Small intestine (tissue), 7 donors: ENCODE data around the gene MAPRE2. TPM values are rescaled to one million over a fixed set of nuclear protein-coding genes. Genes with fewer than 3 reads are reported as not detected.

Experiments
- DNase-seq, 2 donors: peaks; one replicate each; pipeline versions ENCODE4 v3.0.0 to v3.0.0-alpha.2; 2013
- FAIRE-seq: peaks from 2 replicates; lab custom pipeline; 2012; peaks lifted over from hg19 to GRCh38; lab: Jason Lieb, UNC
- H3K27ac ChIP-seq, 3 donors: one replicate each; pipeline ENCODE4 v1.5.1; 2013; ENCODE audit warnings: low read length in 2 of 3, mild to moderate bottlenecking in 2 of 3, control low read depth in 1 of 3, inconsistent platforms in 1 of 3, low read depth in 1 of 3, moderate library complexity in 1 of 3
- H3K27me3 ChIP-seq, 3 donors: one replicate each; pipeline ENCODE4 v1.6.1; 2013; ENCODE audit warnings: low read length in 3 of 3, inconsistent platforms in 1 of 3; ENCODE audit not compliant: control insufficient read depth in 3 of 3, insufficient read depth in 3 of 3
- H3K36me3 ChIP-seq, 3 donors: one replicate each; pipeline ENCODE4 v1.6.1; 2013; ENCODE audit warnings: low read length in 3 of 3, inconsistent platforms in 1 of 3, low read depth in 1 of 3, mild to moderate bottlenecking in 1 of 3, moderate library complexity in 1 of 3; ENCODE audit not compliant: control insufficient read depth in 3 of 3, insufficient read depth in 2 of 3
- H3K4me1 ChIP-seq, 3 donors: one replicate each; pipeline ENCODE4 v1.6.1; 2013; ENCODE audit warnings: low read length in 2 of 3, inconsistent platforms in 1 of 3, low read depth in 1 of 3, mild to moderate bottlenecking in 1 of 3, moderate library complexity in 1 of 3; ENCODE audit not compliant: control insufficient read depth in 3 of 3, insufficient read depth in 2 of 3
- H3K4me3 ChIP-seq, 3 donors: one replicate each; pipeline ENCODE4 v1.5.1; 2013; ENCODE audit warnings: low read length in 3 of 3, control low read depth in 1 of 3, inconsistent platforms in 1 of 3, low read depth in 1 of 3, mild to moderate bottlenecking in 1 of 3, moderate library complexity in 1 of 3
- H3K9me3 ChIP-seq, 2 donors: one replicate each; pipeline ENCODE4 v1.6.1; 2013; ENCODE audit warnings: low read depth in 1 of 2, low read length in 1 of 2; ENCODE audit not compliant: control insufficient read depth in 2 of 2, insufficient read depth in 1 of 2
- WGBS, 3 donors: extraction: QIAGEN DNeasy Blood & Tissue Kit; methylation state at CpG; one replicate each; pipeline ENCODE4 v1.1.7; 2013; 5-methylcytosine and 5-hydroxymethylcytosine counted together
- polyA plus RNA-seq, 4 donors: library from polyadenylated mRNA; stranded (reverse) in 3 of 4; unstranded in 1 of 4; fragments of 200-250 nt in 3 of 4; fragments of 120-200 nt in 1 of 4; gene quantifications; one replicate each; pipeline versions ENCODE4 v1.2.1 to v1.2.3, GENCODE V29; 2013
- donor health status: healthy with polysubstance abuse.
- donor health status: control.
- donor health status: control.
- donor health status: Bipolar disorder and iron deficiency.
- donor health status: healthy.

MAPRE2 gene
- polyA plus RNA-seq, 4 donors, result 6.2 to 19.8 (median 11.2) TPM

DNA sequence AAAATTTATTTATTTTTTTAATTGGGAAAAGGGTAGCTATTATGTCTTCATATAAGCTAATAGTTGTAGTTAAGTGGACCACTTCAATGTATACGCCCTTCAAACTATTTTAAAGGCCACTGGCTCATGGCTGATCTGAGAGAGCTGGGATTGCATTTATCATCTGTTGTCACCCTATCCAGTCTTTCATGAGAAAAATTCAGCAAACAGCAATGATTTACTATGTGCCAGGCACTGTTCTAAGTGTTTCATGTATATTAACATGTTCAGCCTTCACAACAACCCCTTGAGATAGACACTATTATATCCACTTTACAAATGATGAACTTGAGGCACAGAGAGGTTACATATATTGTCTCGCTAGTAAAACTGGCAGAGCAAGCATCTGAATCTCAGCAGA, 133.5 kb downstream of the MAPRE2 start:
- WGBS, 3 donors, result 83 to 91% (median 85%) methylated on average over 2 of the region's 2 CpGs
- FAIRE-seq, result no peak

DNA sequence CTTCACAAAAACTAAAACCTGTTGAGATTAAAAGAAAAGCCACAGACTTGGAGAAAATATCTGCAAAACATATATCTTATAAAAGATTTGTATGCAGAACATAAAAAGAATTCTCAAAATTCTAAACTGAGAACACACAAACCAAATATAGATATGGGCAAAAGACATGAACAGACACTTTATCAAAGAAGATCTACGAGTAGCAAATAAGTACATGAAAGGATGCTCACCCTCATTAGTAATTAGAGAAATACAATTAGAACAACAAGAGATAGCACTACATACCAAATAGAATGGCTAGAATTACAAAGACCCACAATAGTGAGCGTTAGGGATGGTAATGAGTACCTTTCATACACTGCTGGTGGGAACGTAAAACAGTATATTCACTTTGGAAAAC, 135.7 kb downstream of the MAPRE2 start:
- H3K4me1 ChIP-seq, result peaks cover 0 to 2% (median 0%) of the 10 kb centered on the region in 3 donors
- H3K27me3 ChIP-seq, result peaks cover 0 to 2% (median 0%) of the 10 kb centered on the region in 3 donors
- no peaks in the 10 kb centered on the region for H3K36me3 ChIP-seq
- no peak for DNase-seq
- no peak for FAIRE-seq
- WGBS, 3 donors, result 90 to 96% (median 95%) methylated on average over 3 of the region's 3 CpGs
- no peak overlapping the region for H3K4me3 ChIP-seq
- peaks cover 2% of the 10 kb centered on the region in 2 donors for H3K9me3 ChIP-seq
- H3K27ac ChIP-seq, result no peak overlapping the region

More for the DNA sequence above, 133.5 kb downstream of the MAPRE2 start:
- H3K27me3 ChIP-seq, result peaks cover 0 to 2% (median 0%) of the 10 kb centered on the region in 3 donors
- no peaks in the 10 kb centered on the region for H3K36me3 ChIP-seq
- no peak overlapping the region for H3K27ac ChIP-seq
- H3K4me3 ChIP-seq, result no peak overlapping the region
- peaks cover 0 to 2% (median 0%) of the 10 kb centered on the region in 3 donors for H3K4me1 ChIP-seq
- no peak for DNase-seq
- peaks cover 2% of the 10 kb centered on the region in 2 donors for H3K9me3 ChIP-seq

DNA sequence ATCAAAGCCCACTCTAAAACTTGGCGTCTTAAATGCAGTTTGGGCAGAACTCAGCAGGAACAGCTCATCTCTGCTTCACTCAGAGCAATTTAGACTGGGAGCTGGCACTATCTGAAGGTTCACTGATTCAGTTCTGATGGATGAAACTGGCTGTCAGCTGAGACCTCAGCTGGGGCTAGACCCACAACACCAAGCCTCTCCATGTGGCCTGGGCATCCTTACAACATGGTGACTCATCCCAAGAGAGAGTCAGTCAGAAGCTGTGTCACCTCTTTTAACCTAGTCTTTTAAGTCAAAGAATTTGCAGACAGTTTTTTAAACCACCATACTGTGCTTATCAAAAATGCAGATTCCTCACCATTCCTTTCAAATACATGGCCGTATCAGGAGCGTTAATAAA, 137.0 kb downstream of the MAPRE2 start:
- H3K27me3 ChIP-seq, result peaks cover 0 to 2% (median 0%) of the 10 kb centered on the region in 3 donors
- H3K4me1 ChIP-seq, result peaks cover 0 to 2% (median 0%) of the 10 kb centered on the region in 3 donors
- no peak overlapping the region for H3K27ac ChIP-seq
- H3K36me3 ChIP-seq, result no peaks in the 10 kb centered on the region
- no peak for FAIRE-seq
- H3K9me3 ChIP-seq, result peaks cover 0 to 2% of the 10 kb centered on the region in 2 donors
- 88 to 90% (median 89%) methylated on average over 3 of the region's 3 CpGs for WGBS, 3 donors
- no peak overlapping the region for H3K4me3 ChIP-seq
- DNase-seq, result no peak

DNA sequence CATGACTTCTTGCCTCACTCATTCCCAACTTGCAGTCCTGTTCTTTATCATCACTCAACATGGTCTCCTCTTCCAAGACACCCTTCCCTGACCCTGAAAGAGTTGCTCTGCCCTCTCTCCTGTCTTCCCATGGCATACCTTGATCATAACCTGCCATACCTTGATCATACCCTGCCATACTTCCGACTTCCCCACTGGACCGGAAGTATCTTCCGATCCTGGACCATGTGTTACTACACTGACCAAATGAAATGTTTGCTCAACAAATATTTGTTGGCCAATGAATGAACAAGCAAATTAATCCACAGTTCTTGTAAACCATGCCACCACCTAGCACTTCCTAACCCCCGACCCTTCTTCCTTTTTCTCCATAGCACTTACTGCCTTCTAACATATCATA, 138.7 kb downstream of the MAPRE2 start:
- Histone ChIP-seq H3K36me3 (no peaks in the 10 kb centered on the region), H3K9me3 (peaks cover 0 to 2% of the 10 kb centered on the region in 2 donors), H3K27me3 (peaks cover 0 to 2% (median 0%) of the 10 kb centered on the region in 3 donors), H3K27ac (no peak overlapping the region), H3K4me1 (no peaks in the 10 kb centered on the region), H3K4me3 (no peak overlapping the region)
- FAIRE-seq (no peak), DNase-seq (no peak)
- WGBS, 3 donors, result 91 to 98% (median 96%) methylated on average over 4 of the region's 4 CpGs

DNA sequence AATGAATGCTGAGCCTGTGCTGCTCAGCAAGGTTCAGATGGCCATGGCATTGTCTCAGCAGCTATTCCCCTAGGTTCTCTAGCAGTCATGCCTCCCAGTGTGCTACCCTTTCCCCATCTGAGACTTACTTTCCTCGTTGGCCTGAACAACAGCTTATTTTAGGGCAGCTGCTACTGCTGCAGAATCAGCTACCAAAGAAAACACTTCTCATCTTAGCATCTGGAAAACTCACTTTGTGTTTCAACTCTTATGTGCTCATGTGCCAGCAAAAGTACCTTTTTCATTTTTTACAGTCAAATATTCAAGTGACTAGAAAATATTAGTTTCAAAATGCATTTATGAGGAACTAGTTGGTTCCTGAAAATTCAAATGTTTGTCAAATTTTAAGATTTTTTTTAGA, 139.2 kb downstream of the MAPRE2 start:
- WGBS, 3 donors, result 52 to 68% (median 58%) methylated on average over 1 of the region's 1 CpG

DNA sequence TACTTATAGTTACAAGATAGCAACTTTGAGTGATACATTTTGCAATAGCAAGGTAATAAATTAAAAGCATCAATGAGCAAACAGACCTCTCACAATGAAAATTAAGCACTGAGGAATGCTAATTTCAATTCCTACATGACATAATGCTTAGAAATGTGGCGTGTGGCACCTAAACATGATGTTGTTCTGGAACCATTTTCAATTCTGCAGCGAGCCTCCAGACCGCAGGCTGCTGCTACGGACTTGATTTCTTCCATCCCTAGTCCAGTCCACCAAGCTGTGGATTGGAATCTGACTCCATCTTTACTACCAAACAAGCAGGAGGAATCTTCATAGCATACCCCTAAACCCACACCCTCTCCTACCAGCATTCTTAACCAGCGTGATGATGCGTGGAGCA, 140.9 kb downstream of the MAPRE2 start:
- no peak overlapping the region for H3K27ac ChIP-seq
- WGBS, 3 donors, result 89 to 95% (median 89%) methylated on average over 6 of the region's 6 CpGs
- H3K36me3 ChIP-seq, result no peaks in the 10 kb centered on the region
- H3K4me3 ChIP-seq, result no peak overlapping the region
- no peaks in the 10 kb centered on the region for H3K9me3 ChIP-seq
- no peaks in the 10 kb centered on the region for H3K27me3 ChIP-seq
- no peak for FAIRE-seq
- no peaks in the 10 kb centered on the region for H3K4me1 ChIP-seq
- no peak for DNase-seq

More for the DNA sequence above, 139.2 kb downstream of the MAPRE2 start:
- no peak for DNase-seq
- Histone ChIP-seq H3K27me3 (peaks cover 0 to 2% (median 0%) of the 10 kb centered on the region in 3 donors), H3K4me1 (no peaks in the 10 kb centered on the region), H3K4me3 (no peak overlapping the region), H3K36me3 (no peaks in the 10 kb centered on the region), H3K27ac (no peak overlapping the region), H3K9me3 (peaks cover 0 to 2% of the 10 kb centered on the region in 2 donors)
- FAIRE-seq, result no peak

DNA sequence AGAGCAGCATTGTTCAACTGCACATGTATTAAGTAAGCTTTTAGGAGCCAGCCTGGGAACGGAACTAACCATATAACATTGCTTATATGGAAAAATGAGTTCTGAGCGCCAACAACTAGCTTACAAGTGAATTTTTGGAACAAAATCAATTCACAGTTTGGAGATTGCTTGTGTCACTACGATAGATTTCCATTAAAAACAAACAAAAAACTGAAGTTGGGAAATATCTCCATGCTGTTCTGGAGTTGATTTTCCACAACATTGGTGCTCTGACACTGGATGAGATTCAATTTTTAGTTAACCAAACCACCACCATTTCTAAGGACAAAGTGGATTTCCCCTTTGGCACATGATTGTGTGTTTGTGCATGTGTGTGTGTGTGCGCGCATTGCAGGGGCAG, 142.7 kb downstream of the MAPRE2 start:
- H3K4me3 ChIP-seq, result no peak overlapping the region
- FAIRE-seq, result no peak
- WGBS, 3 donors, result 79 to 89% (median 88%) methylated on average over 5 of the region's 5 CpGs
- no peak overlapping the region for H3K27ac ChIP-seq
- H3K27me3 ChIP-seq, result no peaks in the 10 kb centered on the region
- H3K9me3 ChIP-seq, result no peaks in the 10 kb centered on the region
- H3K4me1 ChIP-seq, result no peaks in the 10 kb centered on the region
- H3K36me3 ChIP-seq, result no peaks in the 10 kb centered on the region
- DNase-seq, result no peak

DNA sequence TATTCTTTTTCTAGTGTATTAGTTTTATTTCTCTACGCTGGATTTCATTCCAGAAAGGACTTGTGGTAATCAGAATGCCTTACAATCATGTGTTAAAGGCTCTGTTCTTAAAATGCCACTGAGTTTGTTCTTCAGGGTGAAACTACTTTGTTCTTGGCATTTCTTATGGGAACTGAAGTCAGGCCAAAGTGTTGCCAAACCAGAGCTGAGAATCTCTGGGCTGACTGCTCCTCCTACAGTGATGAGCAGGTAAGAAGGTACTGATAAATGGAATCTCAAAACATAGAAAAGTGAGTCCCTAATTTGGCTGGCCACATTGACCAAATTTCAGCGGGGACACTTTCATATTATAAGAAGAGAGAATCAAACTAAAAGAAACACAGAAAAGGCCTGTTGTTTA, 144.6 kb downstream of the MAPRE2 start:
- Histone ChIP-seq H3K4me1 (peaks cover 0 to 2% (median 0%) of the 10 kb centered on the region in 3 donors), H3K27ac (no peak overlapping the region), H3K36me3 (no peaks in the 10 kb centered on the region), H3K9me3 (no peaks in the 10 kb centered on the region), H3K4me3 (no peak overlapping the region), H3K27me3 (no peaks in the 10 kb centered on the region)
- no peak for DNase-seq
- no peak for FAIRE-seq
- 79 to 93% (median 82%) methylated on average over 2 of the region's 2 CpGs for WGBS, 3 donors
